AG04450 (cell line): Measurements from ENCODE around the gene KLHL29. TPM values are rescaled to one million over a fixed set of nuclear protein-coding genes. Genes with fewer than 3 reads are reported as not detected.
"Not testable (repeated sequence)": the region's sequence is repeated elsewhere in the genome, so short reads cannot be mapped to it uniquely, and the experiment has no call there.

Source experiments
- CTCF ChIA-PET: fragments of 300-600, 350-600 bp; formaldehyde crosslinking; extraction: SDS; loops from one replicate; lab custom pipeline; 2022; ENCODE audit warnings: antibody characterized with exemption, inconsistent platforms; lab: Charles Lee
- POLR2A ChIA-PET: fragments of 350-600 bp; formaldehyde crosslinking; extraction: SDS; loops from one replicate; lab custom pipeline; 2021; ENCODE audit warnings: antibody characterized with exemption, inconsistent platforms; lab: Yijun Ruan, JAX
- DNase-seq: peaks from one replicate; pipeline ENCODE4 v3.0.0-alpha.2; 2011; ENCODE audit warnings: low read depth, low spot score
- H3K27ac ChIP-seq: one replicate; pipeline ENCODE4 v1.5.1; 2012; ENCODE audit warnings: low read depth, low read length, control low read depth
- H3K27me3 ChIP-seq: one replicate; pipeline ENCODE4 v1.6.0; 2012; ENCODE audit warnings: low read length; ENCODE audit not compliant: control insufficient read depth, insufficient read depth
- H3K4me3 ChIP-seq: 2 replicates; pipeline ENCODE4 v1.5.1; 2011; ENCODE audit warnings: mild to moderate bottlenecking, low read depth, low read length, control low read depth
- H3K9me3 ChIP-seq: 2 replicates; pipeline ENCODE4 v1.5.1; 2012; ENCODE audit warnings: low read length; ENCODE audit not compliant: control insufficient read depth, insufficient read depth
- polyA plus RNA-seq: library from polyadenylated mRNA; depleted of rRNA; stranded (reverse); fragments of >200 nt; gene quantifications from 2 replicates; pipeline ENCODE4 v1.2.3, GENCODE V29; 2011
- TF ChIP-seq, protein P1 (sequence below): IDR thresholded peaks from 2 replicates; pipeline ENCODE4 v1.5.1; 2011; ENCODE audit warnings: low read depth, low read length, control low read depth, inconsistent platforms

KLHL29 gene
- polyA plus RNA-seq, 1 experiment: 3.6 TPM

DNA sequence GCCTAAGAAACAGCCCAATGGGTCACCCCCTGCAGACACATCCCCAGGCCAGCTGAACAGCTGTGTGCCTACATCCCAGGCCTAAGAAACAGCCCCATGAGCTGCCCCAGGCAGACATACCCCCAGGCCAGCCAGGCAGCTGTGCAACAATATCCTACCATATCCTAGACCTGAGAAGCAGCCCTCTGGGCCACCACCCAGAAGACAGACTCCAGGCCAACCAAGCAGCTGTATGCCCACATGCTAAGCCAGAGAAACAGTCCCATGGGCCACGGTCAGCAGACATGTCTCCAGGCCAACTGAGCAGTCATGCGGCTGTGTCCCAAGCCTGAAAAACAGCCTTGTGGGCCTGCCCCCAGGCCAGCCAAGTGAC lies 336.5 kb downstream of the KLHL29 start:
- Histone ChIP-seq H3K4me3 (no peak overlapping the region), H3K27me3 (no peaks in the 10 kb centered on the region), H3K27ac (no peak overlapping the region), H3K9me3 (peaks cover 5% of the 10 kb centered on the region)
- POLR2A ChIA-PET: no interaction called here
- TF ChIP-seq, protein P1, sequence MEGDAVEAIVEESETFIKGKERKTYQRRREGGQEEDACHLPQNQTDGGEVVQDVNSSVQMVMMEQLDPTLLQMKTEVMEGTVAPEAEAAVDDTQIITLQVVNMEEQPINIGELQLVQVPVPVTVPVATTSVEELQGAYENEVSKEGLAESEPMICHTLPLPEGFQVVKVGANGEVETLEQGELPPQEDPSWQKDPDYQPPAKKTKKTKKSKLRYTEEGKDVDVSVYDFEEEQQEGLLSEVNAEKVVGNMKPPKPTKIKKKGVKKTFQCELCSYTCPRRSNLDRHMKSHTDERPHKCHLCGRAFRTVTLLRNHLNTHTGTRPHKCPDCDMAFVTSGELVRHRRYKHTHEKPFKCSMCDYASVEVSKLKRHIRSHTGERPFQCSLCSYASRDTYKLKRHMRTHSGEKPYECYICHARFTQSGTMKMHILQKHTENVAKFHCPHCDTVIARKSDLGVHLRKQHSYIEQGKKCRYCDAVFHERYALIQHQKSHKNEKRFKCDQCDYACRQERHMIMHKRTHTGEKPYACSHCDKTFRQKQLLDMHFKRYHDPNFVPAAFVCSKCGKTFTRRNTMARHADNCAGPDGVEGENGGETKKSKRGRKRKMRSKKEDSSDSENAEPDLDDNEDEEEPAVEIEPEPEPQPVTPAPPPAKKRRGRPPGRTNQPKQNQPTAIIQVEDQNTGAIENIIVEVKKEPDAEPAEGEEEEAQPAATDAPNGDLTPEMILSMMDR: no peak
- DNase-seq: no peak
- CTCF ChIA-PET: no interaction called here

DNA sequence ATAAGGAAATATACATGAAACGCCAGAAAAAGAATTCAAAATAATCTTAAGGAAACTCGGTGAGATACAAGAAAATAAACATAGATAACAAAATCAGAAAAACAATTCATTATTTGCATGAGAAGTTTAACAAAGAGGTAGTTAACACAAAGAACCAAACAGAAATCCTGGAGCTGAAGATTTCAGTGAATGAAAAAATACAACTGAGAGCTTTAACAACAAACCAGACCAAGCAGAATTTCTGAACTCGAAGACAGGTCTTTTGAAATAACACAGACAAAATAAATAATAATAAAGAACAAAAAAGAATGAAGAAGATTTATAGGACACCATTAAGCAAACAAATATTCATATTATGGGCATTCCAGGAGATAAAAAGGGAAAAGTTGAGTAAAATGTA lies 337.3 kb downstream of the KLHL29 start:
- Histone ChIP-seq H3K9me3 (peaks cover 5% of the 10 kb centered on the region), H3K4me3 (no peak overlapping the region), H3K27me3 (no peaks in the 10 kb centered on the region), H3K27ac (no peak overlapping the region)
- CTCF ChIA-PET: no interaction called here
- POLR2A ChIA-PET: no interaction called here
- TF ChIP-seq, protein P1: no peak
- DNase-seq: no peak

DNA sequence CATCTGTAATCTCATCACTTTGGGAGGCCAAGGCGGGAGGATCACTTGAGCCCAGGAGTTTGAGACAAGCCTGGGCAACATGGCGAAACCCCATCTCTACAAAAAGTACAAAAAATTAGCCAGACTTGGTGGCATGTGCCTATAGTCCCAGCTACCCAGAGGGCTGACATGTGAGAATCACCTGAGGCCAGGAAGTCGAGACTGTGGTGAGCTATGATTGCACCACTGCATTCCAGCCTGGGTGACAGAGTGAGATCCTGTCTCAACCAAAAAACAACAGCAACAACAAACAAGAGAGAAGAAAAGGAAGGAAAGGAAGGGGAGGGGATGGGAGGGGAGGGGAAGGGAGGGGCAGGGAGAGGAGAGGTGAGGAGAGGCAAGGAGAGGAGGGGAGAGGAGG lies 338.1 kb downstream of the KLHL29 start:
- H3K9me3 ChIP-seq, DNase-seq, POLR2A ChIA-PET, H3K27me3 ChIP-seq, H3K27ac ChIP-seq, CTCF ChIA-PET, H3K4me3 ChIP-seq: not testable (repeated sequence)

DNA sequence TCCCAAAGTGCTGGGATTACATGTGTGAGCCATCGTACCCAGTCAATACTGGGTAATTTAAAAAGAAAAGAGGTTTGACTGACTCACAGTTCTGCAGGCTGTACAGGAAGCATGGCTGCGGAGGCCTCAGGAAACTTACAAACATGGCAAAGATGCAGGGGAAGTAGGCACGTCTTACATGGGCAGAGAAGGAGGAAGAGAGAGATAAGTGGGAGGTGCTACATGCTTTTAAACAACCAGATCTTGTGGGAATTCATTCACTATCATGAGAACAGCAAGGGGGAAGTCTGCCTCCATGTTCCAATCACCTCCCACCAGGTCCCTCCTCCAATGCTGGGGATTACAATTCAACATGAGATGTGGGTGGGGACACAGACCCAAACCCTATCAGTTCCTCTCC lies 349.4 kb downstream of the KLHL29 start:
- POLR2A ChIA-PET: no interaction called here
- Histone ChIP-seq H3K4me3 (no peak overlapping the region), H3K27ac (no peak overlapping the region), H3K27me3 (no peaks in the 10 kb centered on the region), H3K9me3 (peaks cover 7% of the 10 kb centered on the region; the same call in 1 of the 2 replicates)
- CTCF ChIA-PET: no interaction called here
- no peak for DNase-seq
- TF ChIP-seq, protein P1: no peak

DNA sequence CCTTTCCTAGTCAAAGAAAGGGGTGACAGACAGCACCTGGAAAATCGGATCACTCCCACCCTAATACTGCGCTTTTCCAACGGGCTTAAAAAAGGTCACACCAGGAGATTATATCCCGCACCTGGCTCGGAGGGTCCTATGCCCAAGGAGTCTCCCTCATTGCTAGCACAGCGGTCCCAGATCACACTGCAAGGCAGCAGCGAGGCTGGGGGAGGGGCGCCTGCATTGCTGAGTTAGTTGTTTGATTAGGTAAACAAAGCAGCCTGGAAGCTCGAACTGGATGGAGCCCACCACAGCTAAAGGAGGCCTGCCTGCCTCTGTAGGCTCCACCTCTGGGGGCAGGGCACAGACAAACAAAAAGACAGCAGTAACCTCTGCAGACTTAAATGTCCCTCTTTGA lies 351.8 kb downstream of the KLHL29 start:
- H3K27ac ChIP-seq, CTCF ChIA-PET, DNase-seq, H3K4me3 ChIP-seq, POLR2A ChIA-PET, H3K9me3 ChIP-seq, H3K27me3 ChIP-seq: not testable (repeated sequence)

DNA sequence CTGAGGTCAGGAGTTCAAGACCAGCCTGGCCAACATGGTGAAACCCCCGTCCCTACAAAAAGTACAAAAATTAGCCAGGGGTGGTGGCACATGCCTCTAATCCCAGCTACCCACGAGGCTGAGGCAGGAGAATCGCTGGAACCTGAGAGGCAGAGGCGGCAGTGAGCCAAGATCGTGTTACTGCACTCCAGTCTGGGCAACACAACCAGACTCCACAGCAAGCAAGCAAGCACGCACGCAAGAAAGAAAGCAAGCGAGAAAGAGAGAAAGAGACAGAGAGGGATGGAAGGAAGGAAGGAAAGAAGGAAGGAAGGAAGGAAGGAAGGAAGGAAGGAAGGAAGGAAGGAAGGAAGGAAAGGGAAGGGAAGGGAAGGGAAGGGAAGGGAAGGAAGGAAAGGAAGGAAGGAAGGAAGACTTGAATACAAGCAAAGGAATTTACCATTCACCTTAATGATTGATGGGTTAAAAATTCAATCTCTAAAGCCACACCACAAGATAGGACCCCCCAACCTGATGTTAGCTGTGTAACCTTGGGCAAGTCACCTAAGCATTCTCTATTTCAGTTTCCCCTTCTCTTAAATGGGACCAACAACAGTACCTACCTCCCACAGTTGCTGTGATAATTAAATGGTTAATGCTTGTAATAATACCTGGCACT lies 360.2 kb downstream of the KLHL29 start:
- H3K4me3 ChIP-seq: no peak overlapping the region
- H3K27me3 ChIP-seq: no peaks in the 10 kb centered on the region
- CTCF ChIA-PET: no interaction called here
- POLR2A ChIA-PET: no interaction called here
- no peak for DNase-seq
- TF ChIP-seq, protein P1: no peak
- H3K27ac ChIP-seq: no peak overlapping the region
- H3K9me3 ChIP-seq: no peaks in the 10 kb centered on the region
